A549 (cell line): ENCODE measurements around the gene SLFN5. TPM values are rescaled to one million over a fixed set of nuclear protein-coding genes. Genes with fewer than 3 reads are reported as not detected.

Experiments
- polyA plus RNA-seq, 4 experiments: library from polyadenylated mRNA; depleted of rRNA in 3 of 4; stranded (reverse); fragments of >200 nt; fragmentation: RNase III in 1 of 4; extraction: RNeasy Plus Mini Kit Qiagen cat#74134 plus additional on column Dnase treatment in 1 of 4; gene quantifications; 2 replicates in 3 of 4; 3 replicates in 1 of 4; pipeline ENCODE4 v1.2.3, GENCODE V29; 2011 to 2017

The SLFN5 gene
- polyA plus RNA-seq, 2 of the 4 experiments (the other 2 are of a cell fraction): 1.9 to 33.1 TPM

Other genes starting within 250 kb of the SLFN5 start
- 35.5 and 49.4 TPM in 2 replicates for gene RFFL, start 179.4 kb upstream of the SLFN5 start, polyA plus RNA-seq (2011; rRNA removed)
- gene RFFL, start 179.4 kb upstream of the SLFN5 start, polyA plus RNA-seq (2017; fragmentation: RNase III; extraction: RNeasy Plus Mini Kit Qiagen cat#74134 plus additional on column Dnase treatment): 22.7 to 27.0 TPM (median 23.2 TPM) in 3 replicates
- gene RAD51D, start 123.2 kb upstream of the SLFN5 start, polyA plus RNA-seq (2011; rRNA removed): 18.4 and 21.0 TPM in 2 replicates
- 17.7 to 23.8 TPM (median 20.1 TPM) in 3 replicates for gene RAD51D, start 123.2 kb upstream of the SLFN5 start, polyA plus RNA-seq (2017; fragmentation: RNase III; extraction: RNeasy Plus Mini Kit Qiagen cat#74134 plus additional on column Dnase treatment)
- not detected in 2 replicates for gene FNDC8, start 121.5 kb upstream of the SLFN5 start, polyA plus RNA-seq (2011; rRNA removed)
- gene FNDC8, start 121.5 kb upstream of the SLFN5 start, polyA plus RNA-seq (2017; fragmentation: RNase III; extraction: RNeasy Plus Mini Kit Qiagen cat#74134 plus additional on column Dnase treatment): not detected in 3 replicates
- gene NLE1, start 100.8 kb upstream of the SLFN5 start, polyA plus RNA-seq (2011; rRNA removed): 19.3 and 20.9 TPM in 2 replicates
- 29.7 to 31.8 TPM (median 30.0 TPM) in 3 replicates for gene NLE1, start 100.8 kb upstream of the SLFN5 start, polyA plus RNA-seq (2017; fragmentation: RNase III; extraction: RNeasy Plus Mini Kit Qiagen cat#74134 plus additional on column Dnase treatment)
- not detected in 2 replicates for gene UNC45B, start 95.3 kb upstream of the SLFN5 start, polyA plus RNA-seq (2011; rRNA removed)
- gene UNC45B, start 95.3 kb upstream of the SLFN5 start, polyA plus RNA-seq (2017; fragmentation: RNase III; extraction: RNeasy Plus Mini Kit Qiagen cat#74134 plus additional on column Dnase treatment): not detected in 3 replicates
- not detected in 2 replicates for gene SLC35G3, start 48.7 kb upstream of the SLFN5 start, polyA plus RNA-seq (2011; rRNA removed)
- gene SLC35G3, start 48.7 kb upstream of the SLFN5 start, polyA plus RNA-seq (2017; fragmentation: RNase III; extraction: RNeasy Plus Mini Kit Qiagen cat#74134 plus additional on column Dnase treatment): not detected in 3 replicates
- 24.0 and 27.2 TPM in 2 replicates for gene SLFN11, start 130.5 kb downstream of the SLFN5 start, polyA plus RNA-seq (2011; rRNA removed)
- gene SLFN11, start 130.5 kb downstream of the SLFN5 start, polyA plus RNA-seq (2017; fragmentation: RNase III; extraction: RNeasy Plus Mini Kit Qiagen cat#74134 plus additional on column Dnase treatment): 6.9 to 8.2 TPM (median 7.4 TPM) in 3 replicates
- gene SLFN12, start 189.4 kb downstream of the SLFN5 start, polyA plus RNA-seq (2011; rRNA removed): 0.16 and 0.23 TPM in 2 replicates
- gene SLFN12, start 189.4 kb downstream of the SLFN5 start, polyA plus RNA-seq (2017; fragmentation: RNase III; extraction: RNeasy Plus Mini Kit Qiagen cat#74134 plus additional on column Dnase treatment): 0.08 to 0.12 TPM (median 0.09 TPM) in 3 replicates
- 12.2 and 12.5 TPM in 2 replicates for gene SLFN13, start 205.7 kb downstream of the SLFN5 start, polyA plus RNA-seq (2011; rRNA removed)
- 5.4 to 6.8 TPM (median 6.6 TPM) in 3 replicates for gene SLFN13, start 205.7 kb downstream of the SLFN5 start, polyA plus RNA-seq (2017; fragmentation: RNase III; extraction: RNeasy Plus Mini Kit Qiagen cat#74134 plus additional on column Dnase treatment)